Activated CD4-positive, alpha-beta T cell treated with anti-CD3 and anti-CD28 coated beads for 36 hours (primary cell): ENCODE data around the gene OPRD1. TPM values are rescaled to one million over a fixed set of nuclear protein-coding genes. Genes with fewer than 3 reads are reported as not detected.

ENCODE experiments used
- ATAC-seq: fragments of 200-7000 bp; cut with Tn5 transposase; one replicate; pipeline ENCODE4 v1.10.0; 2021; ENCODE audit warnings: mild to moderate bottlenecking, moderate library complexity
- CTCF ChIA-PET: fragments of 350-600 bp; sonication (Branson Sonifier 250); formaldehyde crosslinking; loops from one replicate; lab custom pipeline; 2021; ENCODE audit warnings: antibody characterized with exemption; lab: Charles Lee
- POLR2A ChIA-PET: fragments of 350-600 bp; sonication (Branson Sonifier 250); formaldehyde crosslinking; loops from one replicate; lab custom pipeline; 2021; ENCODE audit warnings: antibody characterized with exemption, inconsistent platforms; lab: Charles Lee
- DNase-seq: peaks from one replicate; pipeline ENCODE4 v3.0.0-alpha.2; 2020
- H3K27ac Mint-ChIP-seq: one replicate; pipeline ENCODE4 v1.8.0; 2021; ENCODE audit warnings: mixed read lengths
- H3K27me3 Mint-ChIP-seq: one replicate; pipeline ENCODE4 v1.8.0; 2021; ENCODE audit warnings: mixed read lengths
- H3K36me3 Mint-ChIP-seq: one replicate; pipeline ENCODE4 v1.8.0; 2021; ENCODE audit warnings: low read depth, mixed read lengths
- H3K4me1 Mint-ChIP-seq: one replicate; pipeline ENCODE4 v1.8.0; 2021; ENCODE audit warnings: mixed read lengths
- H3K4me3 Mint-ChIP-seq: one replicate; pipeline ENCODE4 v1.8.0; 2021; ENCODE audit warnings: mild to moderate bottlenecking, moderate library complexity, mixed read lengths
- H3K9me3 Mint-ChIP-seq: one replicate; pipeline ENCODE4 v1.8.0; 2021; ENCODE audit warnings: low read depth, mixed read lengths
- intact Hi-C, 2 experiments: fragments of 100-400 bp; cut with DNase I in 1 of 2; cut with micrococcal nuclease in 1 of 2; formaldehyde crosslinking; loops; one replicate each; pipeline versions ENCODE4 v1.14.2 to v1.15.1; 2022 to 2024; cut with DNase I, micrococcal nuclease
- total RNA-seq, 2 experiments: library from RNA; stranded (reverse); gene quantifications; one replicate each; pipeline ENCODE4 v1.2.3, GENCODE V29; 2021

The OPRD1 gene
- total RNA-seq, 2 experiments from 2014 or later = 0.02 TPM; not detected in 1

DNA sequence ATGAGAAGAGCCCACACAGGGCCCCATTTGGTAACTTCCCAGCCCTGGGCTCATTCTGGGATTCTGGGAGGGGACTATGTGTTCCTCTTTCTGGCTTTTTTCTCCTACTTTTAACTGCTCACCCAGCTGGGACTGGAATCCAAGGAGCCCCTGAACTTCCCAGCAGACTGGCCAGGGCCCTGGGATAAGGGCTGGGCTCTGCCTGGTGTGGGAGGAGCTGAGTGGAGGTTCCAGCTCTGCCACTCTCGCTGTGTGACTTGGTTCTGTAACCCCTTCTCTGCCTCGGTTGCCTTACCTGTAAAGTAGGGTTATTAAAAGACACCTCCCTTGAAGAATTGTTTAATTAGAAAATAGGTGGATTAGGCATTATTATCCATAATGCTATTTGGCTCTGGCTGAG lies 82.8 kb downstream of the OPRD1 start:
- no peak overlapping the region for H3K4me3 Mint-ChIP-seq
- H3K9me3 Mint-ChIP-seq = no peaks in the 10 kb centered on the region
- H3K27me3 Mint-ChIP-seq = no peaks in the 10 kb centered on the region
- peaks cover 2% of the 10 kb centered on the region for H3K36me3 Mint-ChIP-seq
- peaks cover 20% of the 10 kb centered on the region for H3K4me1 Mint-ChIP-seq
- CTCF ChIA-PET = interaction anchor here (1.2 to 6.1 kb wide), 2 partner anchors 18 to 139 kb away, joined by 4 to 51 read pairs; no protein-coding TSS in a partner anchor
- ATAC-seq (no peak), DNase-seq (no peak)
- POLR2A ChIA-PET = no interaction called here
- intact Hi-C loops = no loop called here
- no peak overlapping the region for H3K27ac Mint-ChIP-seq

DNA sequence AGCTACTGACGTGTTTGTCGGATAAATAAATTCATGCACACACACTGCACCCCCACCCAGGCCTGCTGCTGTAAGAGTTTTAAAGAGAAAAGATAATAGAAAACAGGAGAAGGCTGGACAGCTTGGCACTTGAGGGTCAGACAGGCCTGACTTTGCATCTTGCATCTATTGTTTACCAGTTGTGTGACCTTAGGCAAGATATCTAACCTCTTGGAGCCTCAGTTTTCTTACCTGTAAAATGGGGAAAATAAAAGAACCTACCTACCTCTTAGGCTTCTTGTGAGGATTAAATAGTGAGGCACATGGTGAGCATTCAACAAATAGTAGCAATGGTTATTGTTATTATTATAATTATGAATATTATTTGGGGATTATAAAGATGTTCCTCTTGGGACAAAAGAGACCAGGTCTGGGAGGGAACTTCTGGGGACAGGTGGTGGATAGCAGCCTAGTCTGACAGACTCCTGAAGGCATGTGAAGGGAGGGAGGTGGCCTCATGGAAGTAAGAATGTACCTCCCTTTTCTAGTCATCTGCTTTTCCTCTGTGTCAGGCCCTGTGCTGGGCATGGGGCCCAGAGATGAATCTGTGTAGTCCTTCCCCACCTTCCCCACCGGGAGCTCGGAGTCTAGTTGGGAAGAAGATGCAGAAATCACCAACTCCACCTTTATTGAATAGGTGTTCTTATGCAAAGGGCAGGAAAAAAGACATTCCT lies 84.1 kb downstream of the OPRD1 start:
- POLR2A ChIA-PET = interaction anchor here (0.6 kb wide), 1 partner anchor 132 kb away, joined by 5 read pairs; no protein-coding TSS in a partner anchor
- Mint-ChIP-seq H3K27me3 (no peaks in the 10 kb centered on the region), H3K36me3 (peaks cover 2% of the 10 kb centered on the region), H3K4me3 (no peak overlapping the region), H3K9me3 (no peaks in the 10 kb centered on the region), H3K27ac (no peak overlapping the region), H3K4me1 (peaks cover 20% of the 10 kb centered on the region)
- ATAC-seq = no peak
- CTCF ChIA-PET = interaction anchor here (0.7 to 6.1 kb wide), 3 partner anchors 18 to 307 kb away, joined by 3 to 51 read pairs (median 4); no protein-coding TSS in a partner anchor
- no peak for DNase-seq
- intact Hi-C loops = no loop called here

DNA sequence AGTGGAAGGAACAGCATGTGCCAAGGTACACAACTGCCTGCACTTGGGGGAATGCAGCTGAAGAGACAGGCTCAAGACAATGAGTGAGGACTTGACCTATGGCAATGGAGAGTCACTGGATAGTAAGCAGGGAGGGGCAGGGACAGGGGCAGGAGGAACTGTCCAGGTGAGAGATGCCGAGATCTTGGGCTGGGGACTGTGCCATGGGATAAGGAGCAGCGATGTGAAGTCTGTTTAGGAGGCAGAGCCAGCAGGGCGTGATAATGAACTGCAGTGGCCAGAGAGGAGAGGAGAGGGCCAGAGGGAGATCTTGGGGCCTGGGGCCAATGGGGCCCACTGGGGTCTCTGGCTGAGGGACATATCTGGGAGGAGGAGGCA lies 84.6 kb downstream of the OPRD1 start:
- peaks cover 20% of the 10 kb centered on the region for H3K4me1 Mint-ChIP-seq
- H3K27ac Mint-ChIP-seq = no peak overlapping the region
- ChIA-PET POLR2A (no interaction called here), CTCF (interaction anchor here (0.7 to 1.2 kb wide), 2 partner anchors 17 to 306 kb away, joined by 3 to 4 read pairs; no protein-coding TSS in a partner anchor)
- H3K36me3 Mint-ChIP-seq = peaks cover 2% of the 10 kb centered on the region
- intact Hi-C loops = no loop called here
- no peak for ATAC-seq
- no peaks in the 10 kb centered on the region for H3K9me3 Mint-ChIP-seq
- no peaks in the 10 kb centered on the region for H3K27me3 Mint-ChIP-seq
- DNase-seq = no peak
- no peak overlapping the region for H3K4me3 Mint-ChIP-seq

DNA sequence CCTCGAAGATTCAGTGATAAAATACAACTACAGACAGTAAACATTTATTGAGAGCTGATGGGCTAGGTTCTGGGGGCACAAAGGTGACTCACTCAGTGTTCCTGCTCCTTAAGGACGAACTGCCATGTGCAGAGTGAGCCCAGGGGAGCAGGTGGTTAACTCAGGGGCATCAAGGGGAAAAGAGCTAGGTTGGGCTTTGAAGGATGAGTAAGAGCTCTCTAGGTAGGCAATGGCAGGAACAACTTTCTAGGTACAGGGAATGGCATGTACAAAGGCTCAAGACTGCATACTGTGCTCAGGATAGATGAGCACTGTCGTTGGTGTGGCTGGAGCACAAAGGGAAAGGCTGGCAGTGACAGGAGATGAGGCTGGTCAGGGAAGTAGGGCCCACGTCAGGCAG lies 85.8 kb downstream of the OPRD1 start:
- Mint-ChIP-seq H3K36me3 (peaks cover 2% of the 10 kb centered on the region), H3K4me1 (peaks cover 20% of the 10 kb centered on the region), H3K4me3 (no peak overlapping the region), H3K27me3 (no peaks in the 10 kb centered on the region), H3K27ac (no peak overlapping the region), H3K9me3 (no peaks in the 10 kb centered on the region)
- no peak for ATAC-seq
- no peak for DNase-seq
- POLR2A ChIA-PET = no interaction called here
- intact Hi-C loops = no loop called here
- CTCF ChIA-PET = interaction anchor here (1.3 kb wide), 1 partner anchor 21 kb away, joined by 7 read pairs; no protein-coding TSS in a partner anchor

DNA sequence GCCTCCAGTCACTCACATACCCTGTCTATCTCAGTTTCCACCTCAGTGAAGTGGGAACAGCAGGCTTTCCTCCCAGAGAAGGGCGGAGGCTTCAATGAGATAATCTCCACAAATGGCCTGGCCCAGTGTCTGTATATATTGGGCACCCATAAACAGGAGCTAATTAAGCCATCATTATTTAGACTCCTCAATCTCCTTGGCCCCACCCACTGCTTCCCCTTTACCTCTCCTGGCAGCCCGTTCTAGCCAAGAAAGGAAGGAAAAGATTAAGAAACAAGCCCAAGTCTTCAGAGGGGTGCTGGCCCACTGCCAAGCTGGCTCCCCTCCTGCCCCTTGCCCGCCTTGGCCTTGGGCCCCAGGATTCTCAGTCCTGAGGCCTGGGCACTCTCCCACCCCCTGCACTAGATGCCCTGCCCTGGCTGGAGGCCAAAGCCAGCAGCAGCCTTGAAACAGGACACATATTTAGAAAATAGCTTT lies 86.5 kb downstream of the OPRD1 start:
- Mint-ChIP-seq H3K27me3 (no peaks in the 10 kb centered on the region), H3K27ac (no peak overlapping the region), H3K9me3 (no peaks in the 10 kb centered on the region), H3K4me1 (peaks cover 18% of the 10 kb centered on the region), H3K4me3 (no peak overlapping the region), H3K36me3 (peaks cover 2% of the 10 kb centered on the region)
- DNase-seq = no peak
- ChIA-PET POLR2A (no interaction called here), CTCF (interaction anchor here (0.8 to 1.3 kb wide), 4 partner anchors 10 to 21 kb away, joined by 3 to 7 read pairs (median 4); no protein-coding TSS in a partner anchor)
- intact Hi-C loops = no loop called here
- ATAC-seq = no peak

DNA sequence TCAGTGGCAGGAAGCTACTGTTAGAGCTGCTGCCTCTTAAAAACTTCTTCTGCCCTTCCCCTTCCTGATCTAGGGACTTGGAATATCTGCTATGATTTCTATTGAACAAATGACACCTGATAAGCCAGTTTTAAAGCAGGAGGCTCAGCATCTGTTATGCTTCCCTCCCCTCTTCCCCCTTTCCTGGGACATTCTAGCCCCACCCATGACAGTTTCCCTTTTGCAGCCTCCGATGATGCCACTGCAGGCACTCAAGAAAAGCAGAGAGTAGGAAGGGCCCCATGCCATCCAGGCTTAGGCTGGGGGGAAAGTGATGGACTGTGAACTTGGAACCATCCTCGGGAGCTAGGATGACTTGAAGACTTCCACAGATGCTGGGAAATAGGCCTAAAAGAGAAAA lies 87.3 kb downstream of the OPRD1 start:
- H3K4me1 Mint-ChIP-seq = peaks cover 17% of the 10 kb centered on the region
- no peak for ATAC-seq
- intact Hi-C loops = no loop called here
- POLR2A ChIA-PET = no interaction called here
- no peak overlapping the region for H3K4me3 Mint-ChIP-seq
- H3K9me3 Mint-ChIP-seq = peaks cover 2% of the 10 kb centered on the region
- no peak for DNase-seq
- no peaks in the 10 kb centered on the region for H3K27me3 Mint-ChIP-seq
- no peak overlapping the region for H3K27ac Mint-ChIP-seq
- CTCF ChIA-PET = interaction anchor here (0.8 to 1.5 kb wide), 5 partner anchors 10 to 133 kb away, joined by 3 to 5 read pairs (median 4); no protein-coding TSS in a partner anchor
- H3K36me3 Mint-ChIP-seq = peaks cover 2% of the 10 kb centered on the region

DNA sequence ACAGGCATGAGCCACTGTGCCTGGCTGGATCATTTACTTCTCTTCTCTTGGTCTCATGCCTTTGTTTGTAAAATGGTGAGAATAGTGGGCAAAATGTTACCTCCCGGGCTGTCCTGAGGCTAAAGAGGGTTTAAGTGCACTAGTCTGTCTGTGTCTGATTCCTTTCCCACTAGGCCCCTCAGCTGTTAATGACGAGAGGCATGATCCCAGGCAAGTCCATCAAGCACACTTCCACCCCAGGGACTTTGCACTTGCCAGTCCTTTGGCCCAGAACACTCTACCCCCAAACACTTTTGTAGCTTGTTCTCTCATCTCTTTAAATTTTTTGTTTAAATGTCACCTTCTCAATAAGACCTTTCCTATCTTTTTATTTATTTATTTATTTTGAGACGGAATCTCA lies 88.6 kb downstream of the OPRD1 start:
- Mint-ChIP-seq H3K27me3 (no peaks in the 10 kb centered on the region), H3K4me1 (peaks cover 17% of the 10 kb centered on the region), H3K36me3 (peaks cover 2% of the 10 kb centered on the region), H3K4me3 (no peak overlapping the region), H3K27ac (no peak overlapping the region), H3K9me3 (peaks cover 4% of the 10 kb centered on the region)
- intact Hi-C loops = no loop called here
- DNase-seq = no peak
- POLR2A ChIA-PET = interaction anchor here (0.6 kb wide), 1 partner anchor 41 kb away, joined by 4 read pairs; no protein-coding TSS in a partner anchor
- no peak for ATAC-seq
- CTCF ChIA-PET = interaction anchor here (0.5 to 1.5 kb wide), 4 partner anchors 23 to 134 kb away, joined by 3 to 4 read pairs (median 3); no protein-coding TSS in a partner anchor

DNA sequence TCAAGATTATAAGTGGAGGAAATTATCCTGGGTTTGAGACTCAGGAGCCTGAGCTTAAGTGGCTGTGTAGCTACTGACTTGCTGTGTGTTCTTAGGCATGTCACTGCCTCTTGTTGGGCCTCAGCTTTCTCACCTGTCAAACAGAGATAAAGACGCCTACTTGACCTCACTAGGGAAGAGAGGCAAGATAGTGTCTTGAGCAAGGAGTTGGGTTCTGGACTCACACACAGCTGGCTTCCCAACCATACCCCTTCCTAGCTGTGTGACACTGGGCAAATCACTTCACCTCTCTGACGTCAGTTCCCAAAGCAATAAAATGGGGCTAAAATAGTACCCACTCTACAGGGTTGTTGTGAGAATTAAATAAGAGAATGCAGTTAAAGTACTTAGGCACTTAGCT lies 90.8 kb downstream of the OPRD1 start:
- peaks cover 4% of the 10 kb centered on the region for H3K9me3 Mint-ChIP-seq
- H3K4me3 Mint-ChIP-seq = no peak overlapping the region
- intact Hi-C loops = no loop called here
- DNase-seq (no peak), ATAC-seq (no peak)
- ChIA-PET POLR2A (interaction anchor here (1.4 kb wide), 1 partner anchor 9 kb away, joined by 3 read pairs; no protein-coding TSS in a partner anchor), CTCF (interaction anchor here (0.6 to 1.3 kb wide), 8 partner anchors 8 to 206 kb away, joined by 3 read pairs; partner anchors contain the start of gene EPB41)
- H3K27me3 Mint-ChIP-seq = no peaks in the 10 kb centered on the region
- peaks cover 2% of the 10 kb centered on the region for H3K36me3 Mint-ChIP-seq
- no peak overlapping the region for H3K27ac Mint-ChIP-seq
- peaks cover 14% of the 10 kb centered on the region for H3K4me1 Mint-ChIP-seq

DNA sequence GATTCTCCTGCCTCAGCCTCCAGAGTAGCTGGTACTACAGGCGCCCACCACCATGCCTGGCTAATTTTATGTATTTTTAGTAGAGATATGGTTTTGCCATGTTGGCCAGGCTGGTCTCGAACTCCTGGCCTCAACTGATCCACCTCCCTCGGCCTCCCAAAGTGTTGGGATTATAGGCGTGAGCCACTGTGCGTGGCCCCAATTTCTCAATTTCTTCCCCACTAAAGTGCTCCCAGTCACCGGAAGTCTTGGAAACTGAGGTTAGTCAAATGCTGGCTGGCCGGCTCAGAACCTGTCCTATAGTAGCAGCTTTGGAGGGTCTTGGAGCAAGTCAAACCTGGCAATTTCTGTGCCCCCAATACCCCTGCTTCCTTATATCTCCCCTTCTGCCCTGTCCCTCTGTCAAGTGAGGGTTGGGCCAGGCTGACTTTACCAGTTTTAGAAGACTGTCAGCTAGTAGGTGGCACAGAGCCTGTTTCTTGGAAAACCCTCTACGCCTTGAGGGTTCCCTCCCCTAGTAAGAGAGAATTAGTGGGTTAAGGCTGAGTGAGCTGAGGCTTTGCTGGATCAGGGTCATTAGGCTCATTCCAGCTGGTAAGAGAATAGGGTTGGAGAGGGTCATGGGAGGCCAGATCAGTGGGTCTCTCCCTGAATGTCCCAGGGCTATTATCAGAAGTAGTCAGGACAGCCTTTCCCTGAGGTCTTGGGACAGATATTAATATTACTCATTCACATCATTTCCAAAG lies 94.1 kb downstream of the OPRD1 start:
- H3K27me3 Mint-ChIP-seq = no peaks in the 10 kb centered on the region
- POLR2A ChIA-PET = interaction anchor here (0.7 kb wide), 1 partner anchor 15 kb away, joined by 3 read pairs; no protein-coding TSS in a partner anchor

DNA sequence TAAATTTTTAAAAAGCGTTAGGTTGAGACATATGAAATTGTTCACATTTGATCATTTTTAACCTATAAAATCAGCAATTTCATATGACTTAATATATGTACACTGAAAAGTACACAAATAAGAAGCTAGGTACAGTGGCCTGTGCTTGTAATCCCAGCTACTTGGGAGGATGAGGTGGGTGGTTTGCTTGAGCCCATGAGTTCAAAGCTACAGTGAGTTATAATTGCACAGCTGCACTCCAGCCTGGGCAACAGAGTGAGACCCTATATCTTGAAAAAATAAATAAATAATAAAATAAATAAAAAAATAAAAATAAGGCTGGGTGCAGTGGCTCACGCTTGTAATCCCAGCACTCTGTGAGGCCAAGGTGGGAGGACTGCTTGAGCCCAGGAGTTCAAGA lies 97.2 kb downstream of the OPRD1 start:
- CTCF ChIA-PET = interaction anchor here (0.7 to 1.3 kb wide), 6 partner anchors 10 to 136 kb away, joined by 3 to 5 read pairs (median 4); no protein-coding TSS in a partner anchor
- H3K9me3 Mint-ChIP-seq = peaks cover 2% of the 10 kb centered on the region

More for the DNA sequence above, 94.1 kb downstream of the OPRD1 start:
- Mint-ChIP-seq H3K27ac (no peak overlapping the region), H3K9me3 (peaks cover 4% of the 10 kb centered on the region), H3K4me1 (peaks cover 4% of the 10 kb centered on the region), H3K36me3 (peaks cover 2% of the 10 kb centered on the region), H3K4me3 (no peak overlapping the region)
- CTCF ChIA-PET = no interaction called here
- no peak for DNase-seq
- ATAC-seq = no peak
- intact Hi-C loops = no loop called here

More for the DNA sequence above, 97.2 kb downstream of the OPRD1 start:
- POLR2A ChIA-PET = interaction anchor here (0.6 kb wide), 1 partner anchor 327 kb away, joined by 3 read pairs; no protein-coding TSS in a partner anchor
- Mint-ChIP-seq H3K4me1 (peaks cover 11% of the 10 kb centered on the region), H3K27ac (no peak overlapping the region), H3K27me3 (no peaks in the 10 kb centered on the region), H3K4me3 (no peak overlapping the region), H3K36me3 (peaks cover 2% of the 10 kb centered on the region)
- no peak for ATAC-seq
- DNase-seq = no peak
- intact Hi-C loops = no loop called here
